Type B pancreatic cell (in vitro differentiated cells): ENCODE measurements around the gene LPIN2. TPM values are rescaled to one million over a fixed set of nuclear protein-coding genes. Genes with fewer than 3 reads are reported as not detected.

ENCODE experiments used
- DNase-seq: peaks from one replicate; pipeline ENCODE4 v3.0.0; 2021; ENCODE audit warnings: mixed read lengths; ENCODE audit not compliant: unreplicated experiment; ENCODE audit errors: extremely low spot score
- H3K27ac Mint-ChIP-seq: 2 replicates; pipeline ENCODE4 v1.8.0; 2021; ENCODE audit warnings: mild to moderate bottlenecking, mixed read lengths
- H3K27me3 Mint-ChIP-seq: 2 replicates; pipeline ENCODE4 v1.8.0; 2021; ENCODE audit warnings: mixed read lengths
- H3K36me3 Mint-ChIP-seq: 2 replicates; pipeline ENCODE4 v1.8.0; 2021; ENCODE audit warnings: mixed read lengths
- H3K4me1 Mint-ChIP-seq: one replicate; pipeline ENCODE4 v1.8.0; 2021; ENCODE audit warnings: mixed read lengths; ENCODE audit not compliant: unreplicated experiment
- H3K4me3 Mint-ChIP-seq: 2 replicates; pipeline ENCODE4 v1.8.0; 2021; ENCODE audit warnings: mild to moderate bottlenecking, mixed read lengths
- H3K9me3 Mint-ChIP-seq: 2 replicates; pipeline ENCODE4 v1.8.0; 2021; ENCODE audit warnings: mixed read lengths
- total RNA-seq: library from RNA; stranded (reverse); gene quantifications from 2 replicates; pipeline ENCODE4 v1.2.1, GENCODE V29; 2021; ENCODE audit warnings: low replicate concordance
- TF ChIP-seq, protein P1 (sequence below): fragments of 200-600 bp; sonication (generic); conservative IDR thresholded peaks from 2 replicates; pipeline ENCODE4 v1.5.0; 2021; ENCODE audit warnings: antibody characterized with exemption, mild to moderate bottlenecking

LPIN2 gene
- total RNA-seq, 1 donor from 2014 or later = 26.8 TPM

DNA sequence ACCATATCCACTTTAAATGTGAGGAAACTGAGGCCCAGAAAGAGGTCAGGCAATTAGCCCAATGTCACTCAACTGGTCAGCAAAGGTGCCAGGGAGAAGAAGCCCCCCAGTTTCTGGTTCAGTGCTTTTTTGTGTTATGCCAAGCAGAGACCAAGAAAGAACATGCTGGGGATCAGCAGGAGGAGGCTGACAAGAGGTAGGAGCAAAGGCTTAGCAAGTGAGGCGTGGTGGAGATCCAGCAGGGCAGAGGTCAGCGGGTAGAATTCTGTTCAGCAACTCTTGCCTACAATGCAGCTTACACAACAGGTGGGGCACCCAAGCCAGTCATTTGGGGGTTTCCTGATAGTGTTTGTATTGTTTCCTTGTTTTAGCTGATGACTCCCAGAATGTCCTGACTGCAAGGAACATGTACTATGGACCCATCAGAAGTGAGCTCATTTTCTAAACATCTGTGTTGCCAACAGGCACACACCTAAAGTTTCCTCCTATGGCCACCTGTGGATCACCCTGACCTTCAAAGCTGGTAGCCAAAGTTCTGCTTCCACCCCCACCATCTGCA lies 28.2 kb downstream of the LPIN2 start:
- TF ChIP-seq, protein P1, sequence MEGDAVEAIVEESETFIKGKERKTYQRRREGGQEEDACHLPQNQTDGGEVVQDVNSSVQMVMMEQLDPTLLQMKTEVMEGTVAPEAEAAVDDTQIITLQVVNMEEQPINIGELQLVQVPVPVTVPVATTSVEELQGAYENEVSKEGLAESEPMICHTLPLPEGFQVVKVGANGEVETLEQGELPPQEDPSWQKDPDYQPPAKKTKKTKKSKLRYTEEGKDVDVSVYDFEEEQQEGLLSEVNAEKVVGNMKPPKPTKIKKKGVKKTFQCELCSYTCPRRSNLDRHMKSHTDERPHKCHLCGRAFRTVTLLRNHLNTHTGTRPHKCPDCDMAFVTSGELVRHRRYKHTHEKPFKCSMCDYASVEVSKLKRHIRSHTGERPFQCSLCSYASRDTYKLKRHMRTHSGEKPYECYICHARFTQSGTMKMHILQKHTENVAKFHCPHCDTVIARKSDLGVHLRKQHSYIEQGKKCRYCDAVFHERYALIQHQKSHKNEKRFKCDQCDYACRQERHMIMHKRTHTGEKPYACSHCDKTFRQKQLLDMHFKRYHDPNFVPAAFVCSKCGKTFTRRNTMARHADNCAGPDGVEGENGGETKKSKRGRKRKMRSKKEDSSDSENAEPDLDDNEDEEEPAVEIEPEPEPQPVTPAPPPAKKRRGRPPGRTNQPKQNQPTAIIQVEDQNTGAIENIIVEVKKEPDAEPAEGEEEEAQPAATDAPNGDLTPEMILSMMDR = no peak
- Mint-ChIP-seq H3K36me3 (peaks cover 4% of the 10 kb centered on the region), H3K27ac (peak overlapping the region; percentile 11), H3K4me3 (no peak overlapping the region), H3K4me1 (peaks cover 35% of the 10 kb centered on the region), H3K27me3 (no peaks in the 10 kb centered on the region), H3K9me3 (no peaks in the 10 kb centered on the region)
- DNase-seq = no peak

DNA sequence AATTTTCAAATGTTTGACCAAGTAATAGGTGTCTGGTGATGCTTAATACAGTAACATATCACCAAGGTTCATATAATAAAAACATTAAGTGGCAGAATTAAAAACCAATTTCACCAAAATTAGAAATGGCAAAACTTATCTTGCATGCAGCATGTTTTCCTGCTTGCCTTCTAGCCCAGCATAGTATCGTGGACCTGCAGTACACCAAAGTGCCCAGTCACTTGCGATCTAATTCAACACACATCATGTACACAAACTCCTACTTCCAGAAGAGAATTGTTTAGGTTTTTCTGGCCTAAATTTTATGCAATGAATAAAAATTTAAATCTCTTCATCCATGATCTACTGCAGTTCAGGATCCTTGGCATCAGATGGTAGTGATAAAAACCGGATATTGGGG lies 28.9 kb downstream of the LPIN2 start:
- no peak overlapping the region for H3K27ac Mint-ChIP-seq
- H3K9me3 Mint-ChIP-seq = no peaks in the 10 kb centered on the region
- no peaks in the 10 kb centered on the region for H3K27me3 Mint-ChIP-seq
- no peak for DNase-seq
- TF ChIP-seq, protein P1 = no peak
- H3K36me3 Mint-ChIP-seq = peaks cover 4% of the 10 kb centered on the region
- H3K4me1 Mint-ChIP-seq = peaks cover 42% of the 10 kb centered on the region
- no peak overlapping the region for H3K4me3 Mint-ChIP-seq

DNA sequence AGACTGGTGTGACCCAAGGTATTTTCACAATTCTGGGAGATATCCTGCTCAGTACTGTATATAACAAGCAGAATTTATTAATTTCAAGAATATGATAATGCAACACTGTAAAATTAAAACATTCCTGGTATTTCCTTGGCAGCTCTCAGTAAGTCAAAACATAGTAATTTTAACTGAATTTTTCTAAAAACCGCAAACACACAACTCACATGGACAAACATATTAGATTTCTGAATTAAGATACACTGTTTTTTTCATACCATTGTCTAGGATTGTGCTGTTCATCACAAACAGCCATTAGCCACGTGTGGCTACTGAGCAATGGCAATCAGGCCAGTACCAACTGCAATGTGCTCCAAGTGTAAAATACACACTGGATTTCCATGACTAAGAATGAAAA lies 29.6 kb downstream of the LPIN2 start:
- Mint-ChIP-seq H3K4me1 (peaks cover 46% of the 10 kb centered on the region), H3K36me3 (peaks cover 5% of the 10 kb centered on the region), H3K4me3 (no peak overlapping the region), H3K9me3 (no peaks in the 10 kb centered on the region), H3K27ac (no peak overlapping the region), H3K27me3 (no peaks in the 10 kb centered on the region)
- TF ChIP-seq, protein P1 = no peak
- DNase-seq = no peak

DNA sequence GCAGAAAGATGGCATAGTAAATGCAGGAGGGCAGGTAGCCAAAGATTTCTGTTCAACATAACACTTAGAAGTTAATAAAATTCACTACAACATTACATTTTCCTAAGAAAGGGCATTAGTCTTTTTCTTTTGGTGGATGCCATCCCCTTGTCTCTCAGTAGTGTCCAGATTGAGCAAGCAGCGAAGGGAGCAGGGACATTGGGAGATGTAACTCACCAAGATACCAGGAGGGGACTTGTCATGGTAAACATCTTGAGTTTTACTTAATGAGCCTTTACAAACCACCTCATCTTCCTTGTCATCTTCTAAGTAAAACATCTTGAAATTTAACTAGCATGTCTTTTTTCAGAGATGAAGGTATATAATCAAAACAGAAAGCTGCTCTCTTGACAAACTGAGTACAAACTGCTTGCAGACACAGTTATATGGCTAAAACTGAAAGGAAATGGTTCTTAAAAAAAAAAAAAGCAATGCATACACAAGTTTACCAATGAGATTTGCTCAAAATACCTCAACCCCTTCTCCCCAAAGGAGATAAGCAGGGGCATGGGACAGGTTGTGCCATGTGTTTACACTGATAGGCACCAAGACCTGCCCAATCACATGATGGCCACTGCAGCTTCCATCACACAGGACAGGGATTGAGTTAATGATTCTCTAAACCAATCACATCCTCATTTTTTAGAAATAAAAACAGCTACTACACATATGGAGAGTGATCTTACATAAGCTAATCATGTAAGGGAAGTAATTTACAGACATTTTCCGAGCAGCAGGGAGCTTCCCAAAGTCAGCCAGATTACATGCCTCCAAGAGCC lies 30.3 kb downstream of the LPIN2 start:
- H3K36me3 Mint-ChIP-seq = peaks cover 7% of the 10 kb centered on the region
- TF ChIP-seq, protein P1 = peak; percentile 30
- H3K27me3 Mint-ChIP-seq = no peaks in the 10 kb centered on the region
- H3K4me1 Mint-ChIP-seq = peaks cover 48% of the 10 kb centered on the region
- H3K9me3 Mint-ChIP-seq = no peaks in the 10 kb centered on the region
- H3K27ac Mint-ChIP-seq = no peak overlapping the region
- no peak overlapping the region for H3K4me3 Mint-ChIP-seq
- DNase-seq = no peak

DNA sequence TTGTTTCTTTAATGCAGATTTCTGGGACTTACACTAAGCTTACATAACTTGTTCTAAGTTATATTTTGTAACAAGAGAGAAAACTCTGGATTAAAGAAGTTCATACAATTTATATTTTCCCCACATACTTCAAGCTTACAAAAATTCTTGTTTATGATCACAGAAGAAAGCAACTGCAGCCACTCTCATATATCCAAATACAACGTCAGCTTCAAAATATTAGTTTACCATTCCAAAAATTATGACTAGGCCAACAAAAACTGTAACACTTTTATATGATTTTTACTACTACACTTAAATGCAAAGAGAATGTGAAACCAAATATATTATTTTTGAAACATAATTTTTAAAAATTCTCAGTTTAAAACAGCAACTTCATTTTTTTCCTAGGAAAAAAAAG lies 30.9 kb downstream of the LPIN2 start:
- Mint-ChIP-seq H3K36me3 (peaks cover 7% of the 10 kb centered on the region), H3K9me3 (peaks cover 4% of the 10 kb centered on the region), H3K27me3 (no peaks in the 10 kb centered on the region), H3K27ac (no peak overlapping the region), H3K4me3 (no peak overlapping the region), H3K4me1 (peaks cover 53% of the 10 kb centered on the region)
- DNase-seq = no peak
- TF ChIP-seq, protein P1 = no peak
